Adrenal gland (tissue), 12 donors: Measurements from ENCODE around the gene PLCB1. TPM values are rescaled to one million over a fixed set of nuclear protein-coding genes. Genes with fewer than 3 reads are reported as not detected.

Source experiments
- DNase-seq, 7 donors: peaks; one replicate each; pipeline ENCODE4 v3.0.0-alpha.2; 2019 to 2020
- H3K27ac ChIP-seq, 5 donors: fragments of 200-600 bp; sonication (generic) in 4 of 5; 1 replicate in 3 of 5; 2 replicates in 2 of 5; pipeline versions ENCODE4 v1.5.1 to v1.8.0; 2016 to 2020; ENCODE audit warnings: mild to moderate bottlenecking in 1 of 5
- H3K27me3 ChIP-seq: fragments of 200-600 bp; 2 replicates; pipeline ENCODE4 v1.8.0; 2021
- H3K36me3 ChIP-seq, 2 donors: fragments of 200-600 bp; replicated peaks in 1 of 2; 1 replicate in 1 of 2; 2 replicates in 1 of 2; pipeline versions ENCODE4 v1.5.1 to v1.8.0; 2018 to 2022
- H3K4me1 ChIP-seq, 2 donors: fragments of 200-600 bp; replicated peaks in 1 of 2; 1 replicate in 1 of 2; 2 replicates in 1 of 2; pipeline versions ENCODE4 v1.5.1 to v1.8.0; 2018 to 2021
- H3K4me3 ChIP-seq, 4 donors: fragments of 200-600 bp; sonication (generic) in 3 of 4; one replicate each; pipeline ENCODE4 v1.5.1; 2016 to 2018
- H3K9me3 ChIP-seq, 3 donors: fragments of 200-600 bp; sonication (generic) in 1 of 3; replicated peaks in 1 of 3; 1 replicate in 2 of 3; 2 replicates in 1 of 3; pipeline versions ENCODE4 v1.5.1 to v1.8.0; 2016 to 2021
- POLR2A ChIP-seq, 2 donors: fragments of 450-650 bp; IDR thresholded peaks; one replicate each; pipeline ENCODE4 v1.6.1; 2017; ENCODE audit warnings: antibody characterized with exemption in 2 of 2, mild to moderate bottlenecking in 2 of 2, moderate library complexity in 1 of 2
- WGBS, 4 donors: extraction: QIAGEN DNeasy Blood & Tissue Kit in 2 of 4; methylation state at CpG; one replicate each; pipeline versions ENCODE4 v1.1.5 to v1.1.7; 2013 to 2017; 5-methylcytosine and 5-hydroxymethylcytosine counted together
- intact Hi-C, 2 donors: fragments of 100-400 bp; cut with DNase I; formaldehyde crosslinking; loops; one replicate each; pipeline versions ENCODE4 v1.14.1 to v1.15.0; 2022 to 2023
- polyA plus RNA-seq, 3 donors: library from polyadenylated mRNA; stranded (reverse); fragments of 200-250 nt in 2 of 3; fragments of 350-450 nt in 1 of 3; fragmentation: Illumina TruSeq in 1 of 3; extraction: RNeasy Lipid Tissue Mini Kit (QIAGEN cat#74804) in 1 of 3; gene quantifications; one replicate each; pipeline ENCODE4 v1.2.3, GENCODE V29; 2013 to 2014
- total RNA-seq, 9 donors: library from RNA; depleted of rRNA in 4 of 9; stranded (reverse); fragments of >200 nt in 4 of 9; fragments of 120-200 nt in 1 of 9; fragmentation: NEBNext Ultra II Directional in 1 of 9; extraction: Animal tissue kit (Norgen Biotek cat#: 25700) in 1 of 9; gene quantifications; one replicate each; pipeline versions ENCODE4 v1.1.0 to v1.2.4, GENCODE V29; 2013 to 2023
- TF ChIP-seq, protein P1 (sequence below), 6 experiments: fragments of 450-650 bp in 4 of 6; fragments of 200-600 bp in 2 of 6; sonication (generic) in 1 of 6; IDR thresholded peaks; 1 replicate in 5 of 6; 2 replicates in 1 of 6; pipeline versions ENCODE4 v1.5.1 to v1.8.0; 2016 to 2021; ENCODE audit warnings: antibody characterized with exemption in 6 of 6, mild to moderate bottlenecking in 2 of 6, moderate library complexity in 1 of 6
- donor health status: healthy with polysubstance abuse.
- donor health status: Bipolar disorder and iron deficiency.
- donor health status: DM: yes; HTN: yes; CAD: no.
- donor health status: DM: no; HTN: no; CAD: no.
- donor health status: DM: no; HTN: no; CAD: no.
- donor health status: DM: yes; HTN: yes; CAD: no.

PLCB1 gene
- total and polyA plus RNA-seq, 12 donors: 7.7 to 56.6 (median 27.9) TPM

GRCh38 chr20:8287340-8287739, 155.3 kb downstream of the PLCB1 start:
- WGBS, 4 donors: 78 to 92% (median 84%) methylated on average over 5 of the region's 5 CpGs
- no peaks in the 10 kb centered on the region for H3K36me3 ChIP-seq

DNA sequence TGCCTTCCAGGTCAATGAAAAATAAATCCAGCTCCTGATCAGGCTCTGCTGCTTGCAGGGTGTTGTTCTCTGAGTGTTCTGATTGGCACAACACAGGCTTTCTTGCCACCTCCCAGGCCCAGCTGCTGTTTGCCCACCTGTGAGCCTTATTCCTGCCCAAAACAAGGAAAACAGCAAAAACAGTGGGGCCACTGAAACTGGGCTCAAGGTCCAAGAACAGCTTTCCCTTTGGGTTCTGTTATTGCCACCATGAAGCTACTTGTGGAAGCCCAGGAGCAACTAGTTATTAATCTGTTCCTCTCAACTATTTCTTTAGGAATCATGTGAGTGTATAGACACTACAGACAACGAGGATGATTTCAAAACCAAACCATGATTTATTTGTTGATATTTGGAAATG, 159.1 kb downstream of the PLCB1 start:
- H3K9me3 ChIP-seq: no peaks in the 10 kb centered on the region
- H3K4me1 ChIP-seq: peaks cover 3 to 9% of the 10 kb centered on the region in 2 donors
- no peak overlapping the region for H3K4me3 ChIP-seq
- intact Hi-C loops: no loop called here
- H3K27me3 ChIP-seq: no peaks in the 10 kb centered on the region
- no peak for DNase-seq
- TF ChIP-seq, protein P1, sequence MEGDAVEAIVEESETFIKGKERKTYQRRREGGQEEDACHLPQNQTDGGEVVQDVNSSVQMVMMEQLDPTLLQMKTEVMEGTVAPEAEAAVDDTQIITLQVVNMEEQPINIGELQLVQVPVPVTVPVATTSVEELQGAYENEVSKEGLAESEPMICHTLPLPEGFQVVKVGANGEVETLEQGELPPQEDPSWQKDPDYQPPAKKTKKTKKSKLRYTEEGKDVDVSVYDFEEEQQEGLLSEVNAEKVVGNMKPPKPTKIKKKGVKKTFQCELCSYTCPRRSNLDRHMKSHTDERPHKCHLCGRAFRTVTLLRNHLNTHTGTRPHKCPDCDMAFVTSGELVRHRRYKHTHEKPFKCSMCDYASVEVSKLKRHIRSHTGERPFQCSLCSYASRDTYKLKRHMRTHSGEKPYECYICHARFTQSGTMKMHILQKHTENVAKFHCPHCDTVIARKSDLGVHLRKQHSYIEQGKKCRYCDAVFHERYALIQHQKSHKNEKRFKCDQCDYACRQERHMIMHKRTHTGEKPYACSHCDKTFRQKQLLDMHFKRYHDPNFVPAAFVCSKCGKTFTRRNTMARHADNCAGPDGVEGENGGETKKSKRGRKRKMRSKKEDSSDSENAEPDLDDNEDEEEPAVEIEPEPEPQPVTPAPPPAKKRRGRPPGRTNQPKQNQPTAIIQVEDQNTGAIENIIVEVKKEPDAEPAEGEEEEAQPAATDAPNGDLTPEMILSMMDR (IDR thresholded peaks at IDR 0.05): no peak
- TF ChIP-seq POLR2A (IDR thresholded peaks at IDR 0.05): no peak
- no peak overlapping the region for H3K27ac ChIP-seq
- no peaks in the 10 kb centered on the region for H3K36me3 ChIP-seq
- 74 to 94% (median 82%) methylated on average over 1 of the region's 1 CpG for WGBS, 4 donors

More at GRCh38 chr20:8287340-8287739, 155.3 kb downstream of the PLCB1 start:
- TF ChIP-seq, protein P1 (IDR thresholded peaks at IDR 0.05): no peak
- no peak for TF ChIP-seq POLR2A (IDR thresholded peaks at IDR 0.05)
- H3K4me1 ChIP-seq: peaks cover 3 to 9% of the 10 kb centered on the region in 2 donors
- H3K27me3 ChIP-seq: no peaks in the 10 kb centered on the region
- no peaks in the 10 kb centered on the region for H3K9me3 ChIP-seq
- no peak overlapping the region for H3K4me3 ChIP-seq
- no peak overlapping the region for H3K27ac ChIP-seq
- intact Hi-C loops: no loop called here
- no peak for DNase-seq

- no peak overlapping the region for H3K4me3 ChIP-seq
- no peaks in the 10 kb centered on the region for H3K27me3 ChIP-seq
- intact Hi-C loops: no loop called here
- no peak for DNase-seq
- WGBS, 4 donors: 46 to 70% (median 51%) methylated on average over 1 of the region's 1 CpG
- H3K36me3 ChIP-seq: no peaks in the 10 kb centered on the region
- H3K4me1 ChIP-seq: peaks cover 3 to 9% of the 10 kb centered on the region in 2 donors
- TF ChIP-seq, protein P1 (IDR thresholded peaks at IDR 0.05): no peak
- TF ChIP-seq POLR2A (IDR thresholded peaks at IDR 0.05): no peak
- no peak overlapping the region for H3K27ac ChIP-seq
- no peaks in the 10 kb centered on the region for H3K9me3 ChIP-seq
Measured at GRCh38 chr20:8291873-8292272, 159.8 kb downstream of the PLCB1 start.

DNA sequence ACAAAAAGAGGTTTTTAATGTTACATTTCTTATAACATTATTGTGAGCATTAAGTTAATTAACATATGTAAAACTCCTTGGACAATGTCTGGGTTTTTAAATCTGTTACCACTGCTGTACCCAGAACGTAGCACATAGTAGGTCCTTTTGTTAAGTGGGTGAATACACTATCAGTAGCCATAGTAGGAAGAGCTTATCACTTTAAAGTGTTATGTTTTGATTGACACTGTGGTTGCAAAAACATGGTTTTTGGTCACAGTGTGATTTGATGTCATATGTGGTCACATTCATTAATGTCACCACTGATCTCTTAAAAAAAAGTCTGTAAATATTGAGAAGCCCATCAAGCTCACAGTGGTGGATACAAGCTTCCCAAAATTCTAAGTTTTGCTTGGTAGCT, 160.7 kb downstream of the PLCB1 start:
- Histone ChIP-seq H3K27ac (no peak overlapping the region), H3K4me1 (peaks cover 3 to 9% of the 10 kb centered on the region in 2 donors), H3K27me3 (no peaks in the 10 kb centered on the region), H3K4me3 (no peak overlapping the region), H3K9me3 (no peaks in the 10 kb centered on the region), H3K36me3 (no peaks in the 10 kb centered on the region)
- intact Hi-C loops: no loop called here
- DNase-seq: no peak
- 88 to 92% (median 90%) methylated on average over 1 of the region's 1 CpG for WGBS, 4 donors
- TF ChIP-seq POLR2A (IDR thresholded peaks at IDR 0.05): no peak
- TF ChIP-seq, protein P1 (IDR thresholded peaks at IDR 0.05): no peak
